Muscle of arm (tissue), 12 donors: ENCODE data around the gene OSBPL10. TPM values are rescaled to one million over a fixed set of nuclear protein-coding genes. Genes with fewer than 3 reads are reported as not detected.
"Not testable (repeated sequence)": the region's sequence is repeated elsewhere in the genome, so short reads cannot be mapped to it uniquely, and the experiment has no call there.

ENCODE experiments used
- DNase-seq: peaks from one replicate; pipeline ENCODE4 v3.0.0-alpha.2; 2013
- polyA plus RNA-seq, 12 donors: library from polyadenylated mRNA; unstranded; fragments of 120-200 nt; gene quantifications; one replicate each; pipeline ENCODE4 v1.2.1, GENCODE V29; 2013; ENCODE audit not compliant: insufficient read length in 12 of 12

The OSBPL10 gene
- polyA plus RNA-seq, 12 donors: 5.8 to 21.4 (median 11.3) TPM; not detected in 1

- no peak for DNase-seq
Observed at GRCh38 chr3:31891876-31892455, 89.1 kb downstream of the OSBPL10 start.

- DNase-seq: no peak
Observed at GRCh38 chr3:31890742-31891469, 90.2 kb downstream of the OSBPL10 start.

GRCh38 chr3:31890007-31890406, 91.1 kb downstream of the OSBPL10 start:
- no peak for DNase-seq

GRCh38 chr3:31885235-31885634, 95.8 kb downstream of the OSBPL10 start:
- DNase-seq: no peak

GRCh38 chr3:31884251-31884650, 96.8 kb downstream of the OSBPL10 start:
- DNase-seq: no peak

- DNase-seq: no peak
Observed at GRCh38 chr3:31882895-31883294, 98.2 kb downstream of the OSBPL10 start.

- DNase-seq: no peak
Observed at GRCh38 chr3:31882431-31882830, 98.6 kb downstream of the OSBPL10 start.

- DNase-seq: no peak
Observed at GRCh38 chr3:31880482-31881078, 100.5 kb downstream of the OSBPL10 start.

- no peak for DNase-seq
Observed at GRCh38 chr3:31880020-31880419, 101.0 kb downstream of the OSBPL10 start.

- no peak for DNase-seq
Observed at GRCh38 chr3:31879365-31879764, 101.7 kb downstream of the OSBPL10 start.

- DNase-seq: peak; percentile 31
Observed at GRCh38 chr3:31878231-31878838, 102.7 kb downstream of the OSBPL10 start.

GRCh38 chr3:31876331-31876730, 104.7 kb downstream of the OSBPL10 start:
- DNase-seq: no peak

- no peak for DNase-seq
Observed at GRCh38 chr3:31875437-31875836, 105.6 kb downstream of the OSBPL10 start.

- peak; percentile 35 for DNase-seq
Observed at GRCh38 chr3:31873254-31873820, 107.7 kb downstream of the OSBPL10 start.

- DNase-seq: no peak
Observed at GRCh38 chr3:31871939-31872507, 109.0 kb downstream of the OSBPL10 start.

- not testable (repeated sequence) for DNase-seq
Observed at GRCh38 chr3:31870111-31870510, 111.0 kb downstream of the OSBPL10 start.

- no peak for DNase-seq
Observed at GRCh38 chr3:31868236-31868635, 112.8 kb downstream of the OSBPL10 start.

GRCh38 chr3:31862666-31863279, 118.3 kb downstream of the OSBPL10 start:
- DNase-seq: no peak

- DNase-seq: no peak
Observed at GRCh38 chr3:31861826-31862225, 119.2 kb downstream of the OSBPL10 start.

GRCh38 chr3:31860642-31861041, 120.4 kb downstream of the OSBPL10 start:
- DNase-seq: not testable (repeated sequence)

- DNase-seq: no peak
Observed at GRCh38 chr3:31859245-31859644, 121.8 kb downstream of the OSBPL10 start.

- no peak for DNase-seq
Observed at GRCh38 chr3:31858439-31858838, 122.6 kb downstream of the OSBPL10 start.
